ENCODE data around the gene KRT25. TPM values are rescaled to one million over a fixed set of nuclear protein-coding genes. Genes with fewer than 3 reads are reported as not detected.

KRT25 gene
- polyA plus RNA-seq, 2 of the 4 experiments (the other 2 are of a cell fraction) = not detected

DNA sequence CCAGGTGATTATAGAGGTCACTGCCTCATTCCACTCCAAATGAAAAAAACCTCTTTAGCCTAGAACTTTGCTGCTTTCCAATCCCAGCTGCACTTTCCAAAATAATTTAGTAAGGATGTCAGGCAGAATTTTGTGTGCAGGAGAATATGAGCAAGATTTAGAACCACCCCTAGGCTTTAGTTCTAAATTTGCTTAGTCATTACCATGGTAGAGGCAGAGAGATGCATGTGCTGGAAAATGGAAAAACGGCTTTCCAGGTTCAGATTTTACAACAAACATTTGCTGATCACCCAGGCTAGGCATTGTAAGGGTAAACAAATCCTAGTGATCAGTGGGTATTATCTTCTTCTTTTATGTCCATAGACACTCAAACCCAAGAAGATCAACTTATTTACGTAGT is 10.5 kb upstream of the KRT25 start:
- Histone ChIP-seq H3K4me3 (no peak overlapping the region), H3K4me1 (no peaks in the 10 kb centered on the region), H3K9me3 (peaks cover 46% of the 10 kb centered on the region), H3K27ac (no peak overlapping the region), H3K4me2 (no peak overlapping the region)
- CTCF ChIA-PET = interaction anchor here (2.0 kb wide), 1 partner anchor 146 kb away, joined by 7 read pairs; no protein-coding TSS in a partner anchor
- no peak for DNase-seq (ENCODE audit: low read depth in 1 of 2, low spot score in 1 of 2)
- peak; percentile 18 for FAIRE-seq
- TF ChIP-seq NFE2L2 (conservative IDR thresholded peaks at IDR 0.05; ENCODE audit: low read length) (0 out of 2 replicates have a peak, but pooled peaks have one; percentile 50), MYC (IDR thresholded peaks at IDR 0.05; ENCODE audit: borderline replicate concordance, low read length) (no peak), CHD2 (IDR thresholded peaks at IDR 0.05; ENCODE audit: low read length, partially characterized antibody) (no peak), MAFK (IDR thresholded peaks at IDR 0.05; ENCODE audit: partially characterized antibody) (peak; percentile 63)
- TF ChIP-seq, protein P1, sequence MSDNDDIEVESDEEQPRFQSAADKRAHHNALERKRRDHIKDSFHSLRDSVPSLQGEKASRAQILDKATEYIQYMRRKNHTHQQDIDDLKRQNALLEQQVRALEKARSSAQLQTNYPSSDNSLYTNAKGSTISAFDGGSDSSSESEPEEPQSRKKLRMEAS (IDR thresholded peaks at IDR 0.05) = no peak
- ATAC-seq = no peak
- POLR2A ChIA-PET = no interaction called here
- 78% methylated on average over 2 of the region's 2 CpGs for WGBS (ENCODE audit: missing lambda C conversion rate)

DNA sequence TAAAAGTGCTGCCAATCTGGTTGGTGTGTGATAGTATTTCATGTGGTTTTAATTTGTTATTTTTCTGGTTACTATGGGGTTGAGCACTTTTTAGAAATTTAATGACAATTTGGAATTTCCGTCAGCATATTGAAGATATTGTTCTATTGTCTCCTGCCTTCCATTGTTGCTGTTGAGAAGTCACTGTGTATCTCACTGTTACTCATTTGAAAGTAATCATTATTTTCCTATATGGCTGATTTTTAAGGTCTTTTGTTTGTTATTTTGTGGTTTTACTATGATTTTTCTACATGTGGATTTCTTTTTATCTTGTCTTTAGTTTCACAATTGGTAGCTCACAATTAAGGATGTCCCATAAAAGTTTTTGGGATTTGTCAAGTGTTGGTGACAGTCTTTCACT is 8.6 kb upstream of the KRT25 start:
- WGBS (ENCODE audit: missing lambda C conversion rate) = 34% methylated on average over 1 of the region's 1 CpG

DNA sequence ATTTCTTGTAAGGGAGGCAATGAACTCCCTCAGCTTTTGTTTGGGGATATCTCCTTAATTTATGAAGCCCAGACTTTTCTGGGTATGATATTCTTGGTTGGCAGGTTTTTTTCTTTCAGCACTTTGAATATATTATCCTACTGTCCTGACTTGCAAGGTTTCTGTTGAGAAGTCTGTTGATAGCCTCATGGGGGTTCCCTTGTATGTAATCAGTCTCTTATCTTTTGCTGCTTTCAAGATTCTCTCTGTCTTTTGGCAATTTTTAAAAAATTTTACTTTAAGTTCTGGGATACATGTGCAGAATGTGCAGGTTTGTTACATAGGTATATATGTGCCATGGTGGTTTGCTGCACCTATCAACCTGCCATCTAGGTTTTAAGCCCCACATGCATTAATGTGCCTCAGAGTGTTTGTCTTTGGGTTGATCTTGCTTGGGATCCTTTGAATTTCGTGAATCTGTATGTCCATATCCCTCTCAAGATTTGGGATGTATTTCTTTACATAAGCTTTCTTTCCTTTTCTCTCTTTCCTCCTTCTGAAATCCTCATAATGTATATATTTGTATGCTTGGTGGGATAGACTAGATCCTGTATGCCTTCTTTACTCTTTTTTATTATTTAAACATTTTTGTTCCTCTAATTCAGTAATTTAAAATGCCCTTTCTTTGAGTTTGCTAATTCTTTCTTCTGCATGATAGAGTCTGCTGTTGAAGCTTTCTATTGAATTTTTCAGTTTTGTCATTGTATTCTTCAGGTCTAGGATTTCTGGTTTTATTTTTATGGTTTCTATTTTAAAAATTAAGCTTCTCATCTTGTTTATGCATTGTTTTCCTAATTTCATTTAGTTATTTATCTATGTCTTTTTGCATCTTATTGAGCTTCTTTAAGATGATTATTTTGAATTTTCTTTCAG is 5.2 kb upstream of the KRT25 start:
- Histone ChIP-seq H3K27ac (no peak overlapping the region), H3K4me3 (no peak overlapping the region), H3K9me3 (peaks cover 75% of the 10 kb centered on the region), H3K4me1 (no peaks in the 10 kb centered on the region), H3K4me2 (no peak overlapping the region)
- FAIRE-seq (no peak), DNase-seq (ENCODE audit: low read depth in 1 of 2, low spot score in 1 of 2) (no peak), ATAC-seq (no peak)
- POLR2A ChIA-PET = no interaction called here
- WGBS (ENCODE audit: missing lambda C conversion rate) = 0% methylated on average over 1 of the region's 1 CpG
- TF ChIP-seq MAZ (IDR thresholded peaks at IDR 0.05; ENCODE audit: borderline replicate concordance, low read depth, low read length) (no peak), ZSCAN20 (CRISPR knock-in tag; IDR thresholded peaks at IDR 0.05) (no peak)
- CTCF ChIA-PET = interaction anchor here (1.2 to 2.3 kb wide), 4 partner anchors 85 to 906 kb away, joined by 3 to 7 read pairs (median 4); no protein-coding TSS in a partner anchor

More for the DNA sequence above, 8.6 kb upstream of the KRT25 start:
- Histone ChIP-seq H3K4me2 (no peak overlapping the region), H3K4me3 (no peak overlapping the region), H3K4me1 (no peaks in the 10 kb centered on the region), H3K27ac (no peak overlapping the region), H3K9me3 (peaks cover 64% of the 10 kb centered on the region)
- TF ChIP-seq, protein P2, sequence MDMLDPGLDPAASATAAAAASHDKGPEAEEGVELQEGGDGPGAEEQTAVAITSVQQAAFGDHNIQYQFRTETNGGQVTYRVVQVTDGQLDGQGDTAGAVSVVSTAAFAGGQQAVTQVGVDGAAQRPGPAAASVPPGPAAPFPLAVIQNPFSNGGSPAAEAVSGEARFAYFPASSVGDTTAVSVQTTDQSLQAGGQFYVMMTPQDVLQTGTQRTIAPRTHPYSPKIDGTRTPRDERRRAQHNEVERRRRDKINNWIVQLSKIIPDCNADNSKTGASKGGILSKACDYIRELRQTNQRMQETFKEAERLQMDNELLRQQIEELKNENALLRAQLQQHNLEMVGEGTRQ (IDR thresholded peaks at IDR 0.05) = no peak
- TF ChIP-seq PHF8 (IDR thresholded peaks at IDR 0.05; ENCODE audit: borderline replicate concordance, low read depth) = no peak
- TF ChIP-seq, protein P3, sequence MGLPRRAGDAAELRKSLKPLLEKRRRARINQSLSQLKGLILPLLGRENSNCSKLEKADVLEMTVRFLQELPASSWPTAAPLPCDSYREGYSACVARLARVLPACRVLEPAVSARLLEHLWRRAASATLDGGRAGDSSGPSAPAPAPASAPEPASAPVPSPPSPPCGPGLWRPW (IDR thresholded peaks at IDR 0.05) = no peak
- TF ChIP-seq, protein P4, sequence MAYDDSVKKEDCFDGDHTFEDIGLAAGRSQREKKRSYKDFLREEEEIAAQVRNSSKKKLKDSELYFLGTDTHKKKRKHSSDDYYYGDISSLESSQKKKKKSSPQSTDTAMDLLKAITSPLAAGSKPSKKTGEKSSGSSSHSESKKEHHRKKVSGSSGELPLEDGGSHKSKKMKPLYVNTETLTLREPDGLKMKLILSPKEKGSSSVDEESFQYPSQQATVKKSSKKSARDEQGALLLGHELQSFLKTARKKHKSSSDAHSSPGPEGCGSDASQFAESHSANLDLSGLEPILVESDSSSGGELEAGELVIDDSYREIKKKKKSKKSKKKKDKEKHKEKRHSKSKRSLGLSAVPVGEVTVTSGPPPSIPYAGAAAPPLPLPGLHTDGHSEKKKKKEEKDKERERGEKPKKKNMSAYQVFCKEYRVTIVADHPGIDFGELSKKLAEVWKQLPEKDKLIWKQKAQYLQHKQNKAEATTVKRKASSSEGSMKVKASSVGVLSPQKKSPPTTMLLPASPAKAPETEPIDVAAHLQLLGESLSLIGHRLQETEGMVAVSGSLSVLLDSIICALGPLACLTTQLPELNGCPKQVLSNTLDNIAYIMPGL (CRISPR knock-in tag; IDR thresholded peaks at IDR 0.05; ENCODE audit: borderline replicate concordance) = no peak
- no peak for TF ChIP-seq CBX8 (IDR thresholded peaks at IDR 0.05)
- no peak for TF ChIP-seq ZC3H11A (IDR thresholded peaks at IDR 0.05)
- TF ChIP-seq SREBF2 (IDR thresholded peaks at IDR 0.05) = no peak
- no peak for TF ChIP-seq CEBPB (IDR thresholded peaks at IDR 0.05)
- TF ChIP-seq, protein P1 (IDR thresholded peaks at IDR 0.05) = no peak
- TF ChIP-seq KDM1A (IDR thresholded peaks at IDR 0.05; ENCODE audit: low read depth) = no peak
- TF ChIP-seq CBX2 (IDR thresholded peaks at IDR 0.05; ENCODE audit: borderline replicate concordance, low read depth) = no peak
- TF ChIP-seq TFCP2L1 (CRISPR knock-in tag; IDR thresholded peaks at IDR 0.05) = no peak
- TF ChIP-seq TP53 (CRISPR knock-in tag; IDR thresholded peaks at IDR 0.05) = no peak
- TF ChIP-seq MYC (IDR thresholded peaks at IDR 0.05; ENCODE audit: borderline replicate concordance, low read length) = no peak
- FAIRE-seq = peak; percentile 67
- CTCF ChIA-PET = interaction anchor here (1.3 to 2.0 kb wide), 3 partner anchors 39 to 148 kb away, joined by 5 to 7 read pairs (median 6); no protein-coding TSS in a partner anchor
- no peak for ATAC-seq
- DNase-seq (ENCODE audit: low read depth in 1 of 2, low spot score in 1 of 2) = no peak
- POLR2A ChIA-PET = no interaction called here

Data from A549 (cell line).